ENCODE measurements around the gene RAB15.

The RAB15 gene

GRCh38 chr14:64906022-64906421 lies 66.1 kb downstream of the RAB15 start:
- no peak for FAIRE-seq

GRCh38 chr14:64899958-64900357 lies 72.2 kb downstream of the RAB15 start:
- FAIRE-seq, result no peak

Data from A204.1 (cell line).